Endodermal cell (in vitro differentiated cells): ENCODE data around the gene SNAP29. TPM values are rescaled to one million over a fixed set of nuclear protein-coding genes. Genes with fewer than 3 reads are reported as not detected.
"Not testable (repeated sequence)": the region's sequence is repeated elsewhere in the genome, so short reads cannot be mapped to it uniquely, and the experiment has no call there.

Experiments used
- DNase-seq: peaks from one replicate; pipeline ENCODE4 v3.0.0-alpha.2; 2017
- H3K27ac ChIP-seq: 2 replicates; pipeline ENCODE4 v1.5.1; 2013; ENCODE audit warnings: mild to moderate bottlenecking, low read depth, low read length, moderate library complexity
- H3K27me3 ChIP-seq: 2 replicates; pipeline ENCODE4 v1.6.1; 2013; ENCODE audit warnings: mild to moderate bottlenecking, low read length, moderate library complexity; ENCODE audit not compliant: insufficient read depth, control insufficient read depth, poor library complexity, severe bottlenecking
- H3K36me3 ChIP-seq: 2 replicates; pipeline ENCODE4 v1.7.0; 2013; ENCODE audit warnings: mild to moderate bottlenecking, low read length, moderate library complexity; ENCODE audit not compliant: control insufficient read depth, insufficient read depth
- H3K4me1 ChIP-seq: one replicate; pipeline ENCODE4 v1.7.0; 2013; ENCODE audit warnings: low read length; ENCODE audit not compliant: control insufficient read depth, insufficient read depth
- H3K4me3 ChIP-seq: 2 replicates; pipeline ENCODE4 v1.5.1; 2013; ENCODE audit warnings: mild to moderate bottlenecking, low read length, moderate library complexity
- H3K9ac ChIP-seq: 2 replicates; pipeline ENCODE4 v1.6.1; 2013; ENCODE audit warnings: mild to moderate bottlenecking, low read length, moderate library complexity; ENCODE audit not compliant: poor library complexity, severe bottlenecking; ENCODE audit errors: extremely low read depth
- H3K9me3 ChIP-seq: 2 replicates; pipeline ENCODE4 v1.6.1; 2013; ENCODE audit warnings: mild to moderate bottlenecking, low read length, moderate library complexity; ENCODE audit not compliant: control insufficient read depth
- H3K27ac Mint-ChIP-seq: 2 replicates; pipeline ENCODE4 v1.8.0; 2020; ENCODE audit warnings: mixed read lengths
- H3K27me3 Mint-ChIP-seq: 2 replicates; pipeline ENCODE4 v1.8.0; 2021; ENCODE audit warnings: mild to moderate bottlenecking, mixed read lengths; ENCODE audit not compliant: insufficient read depth
- H3K36me3 Mint-ChIP-seq: 2 replicates; pipeline ENCODE4 v1.8.0; 2020; ENCODE audit warnings: low read depth, mixed read lengths
- H3K4me1 Mint-ChIP-seq: 2 replicates; pipeline ENCODE4 v1.8.0; 2020; ENCODE audit warnings: mixed read lengths
- H3K4me3 Mint-ChIP-seq: 2 replicates; pipeline ENCODE4 v1.8.0; 2020; ENCODE audit warnings: mild to moderate bottlenecking, moderate library complexity, mixed read lengths
- H3K9me3 Mint-ChIP-seq: 2 replicates; pipeline ENCODE4 v1.8.0; 2020; ENCODE audit warnings: mild to moderate bottlenecking, mixed read lengths
- CTCF ChIP-seq: fragments of 200-600 bp; sonication (generic); conservative IDR thresholded peaks from 2 replicates; pipeline ENCODE4 v1.5.0; 2021; ENCODE audit warnings: antibody characterized with exemption, mild to moderate bottlenecking
- WGBS, 2 experiments: methylation state at CpG; one replicate each; pipeline versions ENCODE4 v1.1.5 to v1.1.7; 2013; ENCODE audit warnings: missing lambda C conversion rate in 2 of 2, mixed read lengths in 1 of 2; ENCODE audit not compliant: insufficient coverage in 1 of 2, insufficient read length in 1 of 2; 5-methylcytosine and 5-hydroxymethylcytosine counted together
- total RNA-seq, 2 donors: library from RNA; stranded (reverse); fragmentation: NEBNext Ultra II Directional in 1 of 2; extraction: Animal tissue kit (Norgen Biotek cat#: 25700) in 1 of 2; gene quantifications; 2 replicates in 1 of 2; 3 replicates in 1 of 2; pipeline ENCODE4 v1.2.1, GENCODE V29; 2021

The SNAP29 gene
- total RNA-seq, 2 donors from 2014 or later = 16.5 to 21.8 TPM

GRCh38 chr22:20927940-20928572 lies 69.2 kb downstream of the SNAP29 start:
- no peak overlapping the region for H3K4me3 Mint-ChIP-seq
- 92 to 95% methylated on average over 1 to 4 of the region's 4 CpGs for WGBS, 2 experiments

GRCh38 chr22:20928573-20928967 lies 69.8 kb downstream of the SNAP29 start:
- WGBS, 2 experiments = 95 to 100% methylated on average over 2 to 3 of the region's 4 CpGs
- TF ChIP-seq CTCF = no peak
- no peak overlapping the region for H3K27ac Mint-ChIP-seq

More at GRCh38 chr22:20927940-20928572, 69.2 kb downstream of the SNAP29 start:
- no peaks in the 10 kb centered on the region for H3K9me3 Mint-ChIP-seq
- no peak for TF ChIP-seq CTCF
- Histone ChIP-seq H3K27ac (no peak overlapping the region), H3K36me3 (peaks cover 28% of the 10 kb centered on the region), H3K4me1 (no peaks in the 10 kb centered on the region), H3K9ac (no peak overlapping the region), H3K4me3 (no peak overlapping the region), H3K9me3 (no peaks in the 10 kb centered on the region), H3K27me3 (no peaks in the 10 kb centered on the region)
- no peak for DNase-seq
- no peaks in the 10 kb centered on the region for H3K27me3 Mint-ChIP-seq
- peaks cover 38% of the 10 kb centered on the region for H3K36me3 Mint-ChIP-seq
- peaks cover 22% of the 10 kb centered on the region for H3K4me1 Mint-ChIP-seq
- no peak overlapping the region for H3K27ac Mint-ChIP-seq

GRCh38 chr22:20930004-20930403 lies 71.2 kb downstream of the SNAP29 start:
- Histone ChIP-seq H3K27me3 (no peaks in the 10 kb centered on the region), H3K36me3 (peaks cover 42% of the 10 kb centered on the region), H3K27ac (no peak overlapping the region), H3K4me1 (no peaks in the 10 kb centered on the region), H3K4me3 (no peak overlapping the region), H3K9me3 (no peaks in the 10 kb centered on the region), H3K9ac (no peak overlapping the region)
- no peaks in the 10 kb centered on the region for H3K9me3 Mint-ChIP-seq
- no peak for TF ChIP-seq CTCF
- H3K4me3 Mint-ChIP-seq = no peak overlapping the region
- DNase-seq = no peak
- no peak overlapping the region for H3K27ac Mint-ChIP-seq
- 100% methylated on average over 1 of the region's 1 CpG for WGBS, 2 experiments
- no peaks in the 10 kb centered on the region for H3K27me3 Mint-ChIP-seq
- H3K36me3 Mint-ChIP-seq = peaks cover 43% of the 10 kb centered on the region
- H3K4me1 Mint-ChIP-seq = peaks cover 15% of the 10 kb centered on the region

More at GRCh38 chr22:20928573-20928967, 69.8 kb downstream of the SNAP29 start:
- peaks cover 22% of the 10 kb centered on the region for H3K4me1 Mint-ChIP-seq
- DNase-seq = no peak
- no peak overlapping the region for H3K27ac ChIP-seq
- H3K36me3 Mint-ChIP-seq = peaks cover 40% of the 10 kb centered on the region
- H3K4me3 ChIP-seq = no peak overlapping the region
- H3K4me3 Mint-ChIP-seq = no peak overlapping the region
- H3K4me1 ChIP-seq = no peaks in the 10 kb centered on the region
- H3K27me3 Mint-ChIP-seq = no peaks in the 10 kb centered on the region
- no peak overlapping the region for H3K9ac ChIP-seq
- H3K9me3 Mint-ChIP-seq = no peaks in the 10 kb centered on the region
- peaks cover 28% of the 10 kb centered on the region for H3K36me3 ChIP-seq
- no peaks in the 10 kb centered on the region for H3K9me3 ChIP-seq
- H3K27me3 ChIP-seq = no peaks in the 10 kb centered on the region

- Mint-ChIP-seq H3K4me1 (peaks cover 12% of the 10 kb centered on the region), H3K36me3 (peaks cover 44% of the 10 kb centered on the region)
- H3K9ac ChIP-seq, DNase-seq, H3K27ac ChIP-seq, H3K27me3 Mint-ChIP-seq, H3K9me3 ChIP-seq, H3K4me3 ChIP-seq, H3K27ac Mint-ChIP-seq, H3K4me3 Mint-ChIP-seq, H3K27me3 ChIP-seq, H3K4me1 ChIP-seq, H3K9me3 Mint-ChIP-seq: not testable (repeated sequence)
- peaks cover 42% of the 10 kb centered on the region for H3K36me3 ChIP-seq
- 97 to 100% methylated on average over 3 to 12 of the region's 12 CpGs for WGBS, 2 experiments
Observed at GRCh38 chr22:20930435-20930834, 71.6 kb downstream of the SNAP29 start.
